Astrocyte (in vitro differentiated cells and primary cell): ENCODE measurements around the gene RDM1. TPM values are rescaled to one million over a fixed set of nuclear protein-coding genes. Genes with fewer than 3 reads are reported as not detected.

Source experiments
- DNase-seq: peaks from one replicate; pipeline ENCODE4 v3.0.0-alpha.2; 2010; ENCODE audit warnings: low read depth
- FAIRE-seq: peaks from 2 replicates; lab custom pipeline; 2011; peaks lifted over from hg19 to GRCh38; lab: Jason Lieb, UNC
- H2AFZ ChIP-seq: 2 replicates; pipeline ENCODE4 v1.6.0; 2012; ENCODE audit warnings: low read depth, low read length, inconsistent platforms
- H3K27ac ChIP-seq: 2 replicates; pipeline ENCODE4 v1.5.1; 2011; ENCODE audit warnings: low read depth, low read length, inconsistent platforms
- H3K27me3 ChIP-seq: 2 replicates; pipeline ENCODE4 v1.6.0; 2011; ENCODE audit warnings: low read length, inconsistent platforms; ENCODE audit not compliant: insufficient read depth
- H3K36me3 ChIP-seq: 2 replicates; pipeline ENCODE4 v1.5.1; 2011; ENCODE audit warnings: low read length, inconsistent platforms; ENCODE audit not compliant: insufficient read depth
- H3K4me1 ChIP-seq: 2 replicates; pipeline ENCODE4 v1.5.1; 2011; ENCODE audit warnings: low read length, inconsistent platforms; ENCODE audit not compliant: insufficient read depth
- H3K4me2 ChIP-seq: 2 replicates; pipeline ENCODE4 v1.6.0; 2012; ENCODE audit warnings: low read length, inconsistent platforms
- H3K4me3 ChIP-seq: 2 replicates; pipeline ENCODE4 v1.5.1; 2011; ENCODE audit warnings: low read depth, mild to moderate bottlenecking, low read length, inconsistent platforms; ENCODE audit not compliant: insufficient read depth
- H3K79me2 ChIP-seq: 2 replicates; pipeline ENCODE4 v1.6.0; 2012; ENCODE audit warnings: mild to moderate bottlenecking, low read length, inconsistent platforms; ENCODE audit not compliant: insufficient read depth
- H3K9ac ChIP-seq: 2 replicates; pipeline ENCODE4 v1.6.0; 2012; ENCODE audit warnings: mild to moderate bottlenecking, low read length, inconsistent platforms
- H3K9me3 ChIP-seq: 2 replicates; pipeline ENCODE4 v1.5.1; 2012; ENCODE audit warnings: low read depth, mild to moderate bottlenecking, low read length, inconsistent platforms; ENCODE audit not compliant: insufficient read depth
- H4K20me1 ChIP-seq: 2 replicates; pipeline ENCODE4 v1.6.0; 2012; ENCODE audit warnings: low read length, inconsistent platforms; ENCODE audit not compliant: insufficient read depth
- H3K27ac Mint-ChIP-seq: one replicate; pipeline ENCODE4 v1.8.0; 2021; ENCODE audit warnings: mild to moderate bottlenecking, mixed read lengths; ENCODE audit not compliant: unreplicated experiment
- H3K27me3 Mint-ChIP-seq: one replicate; pipeline ENCODE4 v1.8.0; 2021; ENCODE audit warnings: low read depth, mixed read lengths; ENCODE audit not compliant: unreplicated experiment
- H3K36me3 Mint-ChIP-seq: one replicate; pipeline ENCODE4 v1.8.0; 2021; ENCODE audit warnings: low read depth, mixed read lengths; ENCODE audit not compliant: unreplicated experiment
- H3K4me1 Mint-ChIP-seq: one replicate; pipeline ENCODE4 v1.8.0; 2021; ENCODE audit warnings: low read depth, mixed read lengths; ENCODE audit not compliant: unreplicated experiment
- H3K4me3 Mint-ChIP-seq: one replicate; pipeline ENCODE4 v1.8.0; 2021; ENCODE audit warnings: mild to moderate bottlenecking, moderate library complexity, mixed read lengths; ENCODE audit not compliant: unreplicated experiment
- H3K9me3 Mint-ChIP-seq: one replicate; pipeline ENCODE4 v1.8.0; 2021; ENCODE audit warnings: mild to moderate bottlenecking, mixed read lengths; ENCODE audit not compliant: unreplicated experiment
- CTCF ChIP-seq: IDR thresholded peaks from 2 replicates; pipeline ENCODE4 v1.5.1; 2011; ENCODE audit warnings: low read depth, mild to moderate bottlenecking, inconsistent platforms, low read length, moderate library complexity; ENCODE audit not compliant: insufficient read depth
- EZH2 ChIP-seq: IDR thresholded peaks from 2 replicates; pipeline ENCODE4 v1.6.1; 2012; ENCODE audit warnings: mild to moderate bottlenecking, low read length, inconsistent platforms; ENCODE audit not compliant: insufficient read depth
- total RNA-seq: library from RNA; stranded (reverse); gene quantifications from 2 replicates; pipeline ENCODE4 v1.2.1, GENCODE V29; 2021

Gene RDM1
- total RNA-seq, 1 donor from 2014 or later: not detected

GRCh38 chr17:35977509-35977908, 46.9 kb upstream of the RDM1 start:
- Mint-ChIP-seq H3K36me3 (no peaks in the 10 kb centered on the region), H3K27ac (no peak overlapping the region), H3K4me1 (peaks cover 8% of the 10 kb centered on the region), H3K9me3 (peaks cover 3% of the 10 kb centered on the region), H3K27me3 (peaks cover 32% of the 10 kb centered on the region), H3K4me3 (no peak overlapping the region)
- Histone ChIP-seq H4K20me1 (no peaks in the 10 kb centered on the region), H3K4me3 (no peak overlapping the region), H2AFZ (no peak overlapping the region), H3K79me2 (no peaks in the 10 kb centered on the region), H3K4me1 (no peaks in the 10 kb centered on the region), H3K36me3 (no peaks in the 10 kb centered on the region), H3K9me3 (no peaks in the 10 kb centered on the region), H3K9ac (no peak overlapping the region), H3K27ac (no peak overlapping the region), H3K27me3 (no peaks in the 10 kb centered on the region), H3K4me2 (no peak overlapping the region)
- TF ChIP-seq CTCF (no peak), EZH2 (no peak)
- FAIRE-seq (no peak), DNase-seq (no peak)

GRCh38 chr17:35973333-35974260, 43.0 kb upstream of the RDM1 start:
- Histone ChIP-seq H3K4me3 (no peak overlapping the region), H3K4me2 (no peak overlapping the region), H2AFZ (no peak overlapping the region), H3K9me3 (no peaks in the 10 kb centered on the region), H3K27ac (no peak overlapping the region), H4K20me1 (no peaks in the 10 kb centered on the region), H3K36me3 (no peaks in the 10 kb centered on the region), H3K27me3 (peaks cover 3% of the 10 kb centered on the region), H3K79me2 (no peaks in the 10 kb centered on the region), H3K9ac (no peak overlapping the region), H3K4me1 (no peaks in the 10 kb centered on the region)
- Mint-ChIP-seq H3K27ac (peak overlapping the region; percentile 37), H3K27me3 (peaks cover 17% of the 10 kb centered on the region), H3K9me3 (peaks cover 3% of the 10 kb centered on the region), H3K4me3 (no peak overlapping the region), H3K36me3 (no peaks in the 10 kb centered on the region), H3K4me1 (peaks cover 8% of the 10 kb centered on the region)
- TF ChIP-seq CTCF (no peak), EZH2 (no peak)
- peak; percentile 15 for DNase-seq
- no peak for FAIRE-seq

- Mint-ChIP-seq H3K27ac (no peak overlapping the region), H3K4me1 (peaks cover 8% of the 10 kb centered on the region), H3K4me3 (no peak overlapping the region), H3K36me3 (no peaks in the 10 kb centered on the region), H3K9me3 (peaks cover 2% of the 10 kb centered on the region), H3K27me3 (peaks cover 13% of the 10 kb centered on the region)
- no peaks in the 10 kb centered on the region for H3K79me2 ChIP-seq
- no peak for FAIRE-seq
- no peaks in the 10 kb centered on the region for H3K4me1 ChIP-seq
- no peak overlapping the region for H3K4me2 ChIP-seq
- no peaks in the 10 kb centered on the region for H3K36me3 ChIP-seq
- TF ChIP-seq CTCF (no peak), EZH2 (no peak)
- no peak overlapping the region for H3K9ac ChIP-seq
- H4K20me1 ChIP-seq: no peaks in the 10 kb centered on the region
- peaks cover 3% of the 10 kb centered on the region for H3K27me3 ChIP-seq
- no peak overlapping the region for H3K27ac ChIP-seq
- no peak for DNase-seq
- H2AFZ ChIP-seq: no peak overlapping the region
- no peaks in the 10 kb centered on the region for H3K9me3 ChIP-seq
- H3K4me3 ChIP-seq: no peak overlapping the region
These were observed 42.4 kb upstream of the RDM1 start for GRCh38 chr17:35972945-35973332.
